H9 (cell line): ENCODE measurements around the gene TIAM1. TPM values are rescaled to one million over a fixed set of nuclear protein-coding genes. Genes with fewer than 3 reads are reported as not detected.
A peak's percentile ranks its signal among the peaks of the same experiment; 100 is the strongest.

ENCODE experiments used
- DNase-seq: peaks from one replicate; pipeline ENCODE4 v3.0.0-alpha.2; 2017
- H2AFZ ChIP-seq: one replicate; pipeline ENCODE4 v1.6.1; 2013; ENCODE audit warnings: mild to moderate bottlenecking, low read length, control low read depth, moderate library complexity
- H2AK5ac ChIP-seq: 2 replicates; pipeline ENCODE4 v1.6.1; 2013; ENCODE audit warnings: low read length, control low read depth, mixed read lengths; ENCODE audit not compliant: insufficient read length
- H2BK120ac ChIP-seq: one replicate; pipeline ENCODE4 v1.6.1; 2013; ENCODE audit warnings: low read depth, mild to moderate bottlenecking, low read length, control low read depth, inconsistent platforms; ENCODE audit not compliant: poor library complexity, severe bottlenecking
- H2BK12ac ChIP-seq: 2 replicates; pipeline ENCODE4 v1.6.1; 2013; ENCODE audit warnings: low read length, control low read depth, mixed read lengths, low read depth; ENCODE audit not compliant: insufficient read length
- H2BK15ac ChIP-seq: 2 replicates; pipeline ENCODE4 v1.6.1; 2013; ENCODE audit warnings: low read depth, low read length, control low read depth
- H2BK20ac ChIP-seq: one replicate; pipeline ENCODE4 v1.6.1; 2013; ENCODE audit warnings: low read depth, mild to moderate bottlenecking, low read length, control low read depth, inconsistent platforms; ENCODE audit not compliant: poor library complexity, severe bottlenecking
- H2BK5ac ChIP-seq: 2 replicates; pipeline ENCODE4 v1.6.1; 2013; ENCODE audit warnings: low read length, control low read depth, mixed read lengths; ENCODE audit not compliant: insufficient read length
- H3K14ac ChIP-seq: 2 replicates; pipeline ENCODE4 v1.6.1; 2013; ENCODE audit warnings: low read length, control low read depth; ENCODE audit not compliant: insufficient read depth
- H3K18ac ChIP-seq: 2 replicates; pipeline ENCODE4 v1.6.1; 2013; ENCODE audit warnings: low read depth, mild to moderate bottlenecking, mixed read lengths, low read length, control low read depth; ENCODE audit not compliant: insufficient read length
- H3K23ac ChIP-seq: 2 replicates; pipeline ENCODE4 v1.6.1; 2013; ENCODE audit warnings: low read length, control low read depth, mixed read lengths, low read depth; ENCODE audit not compliant: insufficient read length
- H3K23me2 ChIP-seq: 2 replicates; pipeline ENCODE4 v1.6.1; 2013; ENCODE audit warnings: low read depth, mild to moderate bottlenecking, mixed read lengths, low read length, control low read depth; ENCODE audit not compliant: insufficient read length, poor library complexity, severe bottlenecking
- H3K27ac ChIP-seq: 2 replicates; pipeline ENCODE4 v1.5.1; 2013; ENCODE audit warnings: low read length, control low read depth, mixed read lengths, low read depth; ENCODE audit not compliant: insufficient read length
- H3K27me3 ChIP-seq: 2 replicates; pipeline ENCODE4 v1.6.1; 2013; ENCODE audit warnings: low read length, control low read depth, inconsistent platforms; ENCODE audit not compliant: insufficient read depth
- H3K4ac ChIP-seq: 2 replicates; pipeline ENCODE4 v1.6.1; 2013; ENCODE audit warnings: low read depth, mild to moderate bottlenecking, control low read depth, inconsistent platforms, low read length, moderate library complexity
- H3K4me1 ChIP-seq: 2 replicates; pipeline ENCODE4 v1.6.1; 2013; ENCODE audit warnings: low read length, control low read depth, inconsistent platforms; ENCODE audit not compliant: insufficient read depth
- H3K4me2 ChIP-seq: 2 replicates; pipeline ENCODE4 v1.6.1; 2013; ENCODE audit warnings: low read length, control low read depth, mixed read lengths; ENCODE audit not compliant: insufficient read length, insufficient read depth
- H3K56ac ChIP-seq: 2 replicates; pipeline ENCODE4 v1.6.1; 2013; ENCODE audit warnings: low read depth, mild to moderate bottlenecking, mixed read lengths, low read length, control low read depth; ENCODE audit not compliant: insufficient read length
- H3K79me1 ChIP-seq: 2 replicates; pipeline ENCODE4 v1.6.1; 2013; ENCODE audit warnings: low read depth, mild to moderate bottlenecking, moderate library complexity, low read length, control low read depth, inconsistent platforms; ENCODE audit not compliant: insufficient read depth, poor library complexity, severe bottlenecking
- H3K79me2 ChIP-seq: 2 replicates; pipeline ENCODE4 v1.6.1; 2013; ENCODE audit warnings: low read length, control low read depth, inconsistent platforms; ENCODE audit not compliant: insufficient read depth
- H3K9ac ChIP-seq: 2 replicates; pipeline ENCODE4 v1.6.1; 2013; ENCODE audit warnings: low read length, control low read depth, mixed read lengths; ENCODE audit not compliant: insufficient read length; ENCODE audit errors: extremely low read depth
- H3K9me3 ChIP-seq: one replicate; pipeline ENCODE4 v1.6.1; 2013; ENCODE audit warnings: low read depth, low read length, inconsistent platforms; ENCODE audit not compliant: control insufficient read depth
- H3T11ph ChIP-seq: one replicate; pipeline ENCODE4 v1.6.1; 2013; ENCODE audit warnings: mild to moderate bottlenecking, low read length, control low read depth, inconsistent platforms
- H4K20me1 ChIP-seq: one replicate; pipeline ENCODE4 v1.6.1; 2013; ENCODE audit not compliant: control insufficient read depth, insufficient read length, insufficient read depth
- H4K5ac ChIP-seq: 2 replicates; pipeline ENCODE4 v1.6.1; 2013; ENCODE audit warnings: low read depth, mild to moderate bottlenecking, mixed read lengths, low read length, control low read depth; ENCODE audit not compliant: insufficient read length
- H4K8ac ChIP-seq: replicated peaks from 2 replicates; pipeline ENCODE4 v1.6.1; 2013; ENCODE audit warnings: low read length, control low read depth, mixed read lengths, low read depth; ENCODE audit not compliant: insufficient read length
- H4K91ac ChIP-seq: 2 replicates; pipeline ENCODE4 v1.6.1; 2013; ENCODE audit warnings: low read depth, mild to moderate bottlenecking, moderate library complexity, mixed read lengths, low read length, control low read depth; ENCODE audit not compliant: insufficient read length
- H3K27ac Mint-ChIP-seq, 3 experiments: 2 replicates in 2 of 3; 3 replicates in 1 of 3; pipeline ENCODE4 v1.8.0; 2020 to 2021; ENCODE audit warnings: mixed read lengths in 3 of 3, mild to moderate bottlenecking in 1 of 3, moderate library complexity in 1 of 3
- H3K27me3 Mint-ChIP-seq: 2 replicates; pipeline ENCODE4 v1.8.0; 2021; ENCODE audit warnings: low read depth, mild to moderate bottlenecking, moderate library complexity, mixed read lengths
- H3K36me3 Mint-ChIP-seq, 3 experiments: 2 replicates in 2 of 3; 3 replicates in 1 of 3; pipeline ENCODE4 v1.8.0; 2020 to 2021; ENCODE audit warnings: low read depth in 3 of 3, mixed read lengths in 3 of 3; ENCODE audit not compliant: insufficient read depth in 1 of 3
- H3K4me1 Mint-ChIP-seq, 2 experiments: 2 replicates each; pipeline ENCODE4 v1.8.0; 2020; ENCODE audit warnings: mixed read lengths in 2 of 2
- H3K4me3 Mint-ChIP-seq, 2 experiments: 2 replicates in 1 of 2; 3 replicates in 1 of 2; pipeline ENCODE4 v1.8.0; 2020 to 2021; ENCODE audit warnings: mild to moderate bottlenecking in 2 of 2, mixed read lengths in 2 of 2, moderate library complexity in 1 of 2
- H3K9me3 Mint-ChIP-seq, 2 experiments: 2 replicates in 1 of 2; 3 replicates in 1 of 2; pipeline ENCODE4 v1.8.0; 2020; ENCODE audit warnings: mild to moderate bottlenecking in 2 of 2, mixed read lengths in 2 of 2, moderate library complexity in 1 of 2
- CTCF ChIP-seq: fragments of 200-600 bp; sonication (generic); conservative IDR thresholded peaks from 3 replicates; pipeline ENCODE4 v1.8.0; 2021; ENCODE audit warnings: antibody characterized with exemption, mild to moderate bottlenecking
- WGBS: extraction: QIAGEN DNeasy Blood & Tissue Kit; methylation state at CpG from one replicate; pipeline ENCODE4 v1.1.7; 2013; ENCODE audit warnings: missing lambda C conversion rate, low lambda C conversion rate, mixed read lengths; ENCODE audit not compliant: insufficient read length; ENCODE audit errors: extremely low coverage; 5-methylcytosine and 5-hydroxymethylcytosine counted together
- total RNA-seq: library from RNA; stranded (reverse); gene quantifications from 2 replicates; pipeline ENCODE4 v1.2.1, GENCODE V29; 2021

Gene TIAM1
- total RNA-seq, 1 experiment from 2014 or later = 23.1 TPM

- H3K4ac ChIP-seq = no peak overlapping the region
- no peaks in the 10 kb centered on the region for H3K79me1 ChIP-seq
- H2BK5ac ChIP-seq = no peak overlapping the region
- no peak overlapping the region for H3K4me3 Mint-ChIP-seq
- H3K27ac Mint-ChIP-seq = no peak overlapping the region
- H2BK20ac ChIP-seq = no peak overlapping the region
- no peak overlapping the region for H2AFZ ChIP-seq
- H3K27ac ChIP-seq = no peak overlapping the region
- no peak overlapping the region for H4K5ac ChIP-seq
- H3K9me3 ChIP-seq = no peaks in the 10 kb centered on the region
- peaks cover 3% of the 10 kb centered on the region; the same call in 1 of the 2 replicates for H3K4me1 ChIP-seq
- H3K56ac ChIP-seq = no peak overlapping the region
- no peak overlapping the region for H2BK15ac ChIP-seq
- H3K23ac ChIP-seq = no peak overlapping the region
- TF ChIP-seq CTCF = peak; percentile 57
- H3K36me3 Mint-ChIP-seq = no peaks in the 10 kb centered on the region
- H3T11ph ChIP-seq = no peak overlapping the region
- no peaks in the 10 kb centered on the region for H3K27me3 ChIP-seq
- no peak overlapping the region for H2BK120ac ChIP-seq
- H3K27me3 Mint-ChIP-seq = peaks cover 11% of the 10 kb centered on the region
- no peak overlapping the region for H4K8ac ChIP-seq
- WGBS = no CpG with 5 or more reads among the region's 15 CpGs
- H3K18ac ChIP-seq = no peak overlapping the region
- peaks cover 2% of the 10 kb centered on the region for H4K20me1 ChIP-seq
- no peak overlapping the region for H3K14ac ChIP-seq
- no peak overlapping the region for H3K9ac ChIP-seq
- H3K4me1 Mint-ChIP-seq = peaks cover 19 to 26% of the 10 kb centered on the region in 2 experiments
- no peak overlapping the region for H4K91ac ChIP-seq
- H3K23me2 ChIP-seq = peaks cover 13% of the 10 kb centered on the region
- H3K9me3 Mint-ChIP-seq = no peaks in the 10 kb centered on the region
- H3K79me2 ChIP-seq = no peaks in the 10 kb centered on the region
- no peak for DNase-seq
- H2BK12ac ChIP-seq = no peak overlapping the region
- no peak overlapping the region for H3K4me2 ChIP-seq
- H2AK5ac ChIP-seq = no peak overlapping the region
These were observed 3.5 kb upstream of the TIAM1 start for GRCh38 chr21:31347435-31348032.
